ENCODE results near the gene TLR4. TPM values are rescaled to one million over a fixed set of nuclear protein-coding genes. Genes with fewer than 3 reads are reported as not detected.

TLR4 gene
- total RNA-seq, 1 donor from 2014 or later, result 9.3 TPM

GRCh38 chr9:117718701-117719100 is 14.5 kb downstream of the TLR4 start:
- H3K27ac ChIP-seq, result no peak overlapping the region
- no peak for TF ChIP-seq CTCF (IDR thresholded peaks at IDR 0.05)
- TF ChIP-seq POLR2AphosphoS5 (IDR thresholded peaks at IDR 0.05; ENCODE audit: insufficient read depth in 1 of 2, low read depth in 1 of 2), result no peak
- no peak for TF ChIP-seq POLR2A (IDR thresholded peaks at IDR 0.05)
- H3K4me3 ChIP-seq, result no peak overlapping the region
- H3K4me1 ChIP-seq, result peaks cover 9% of the 10 kb centered on the region
- no peaks in the 10 kb centered on the region for H3K36me3 ChIP-seq
- H3K27me3 ChIP-seq, result no peaks in the 10 kb centered on the region
- DNase-seq (ENCODE audit: extremely low spot score in 2 of 2), result no peak
- H3K9me3 ChIP-seq, result no peaks in the 10 kb centered on the region
- intact Hi-C loops (cut with DNase I), result no loop called here

GRCh38 chr9:117719161-117719920 is 15.1 kb downstream of the TLR4 start:
- Histone ChIP-seq H3K4me3 (no peak overlapping the region), H3K27ac (no peak overlapping the region), H3K27me3 (no peaks in the 10 kb centered on the region), H3K4me1 (peaks cover 9% of the 10 kb centered on the region), H3K9me3 (no peaks in the 10 kb centered on the region), H3K36me3 (no peaks in the 10 kb centered on the region)
- TF ChIP-seq POLR2A (IDR thresholded peaks at IDR 0.05), result no peak
- no peak for DNase-seq (ENCODE audit: extremely low spot score in 2 of 2)
- intact Hi-C loops (cut with DNase I), result no loop called here

- H3K27ac ChIP-seq, result no peak overlapping the region
- no peaks in the 10 kb centered on the region for H3K27me3 ChIP-seq
These were observed 15.9 kb downstream of the TLR4 start for GRCh38 chr9:117720066-117720465.

GRCh38 chr9:117720555-117720954 is 16.4 kb downstream of the TLR4 start:
- H3K27ac ChIP-seq, result no peak overlapping the region
- no peaks in the 10 kb centered on the region for H3K9me3 ChIP-seq
- H3K4me3 ChIP-seq, result no peak overlapping the region
- TF ChIP-seq CTCF (IDR thresholded peaks at IDR 0.05) (no peak), POLR2A (IDR thresholded peaks at IDR 0.05) (no peak), POLR2AphosphoS5 (IDR thresholded peaks at IDR 0.05; ENCODE audit: insufficient read depth in 1 of 2, low read depth in 1 of 2) (no peak)
- H3K27me3 ChIP-seq, result no peaks in the 10 kb centered on the region
- DNase-seq (ENCODE audit: extremely low spot score in 2 of 2), result no peak
- peaks cover 9% of the 10 kb centered on the region for H3K4me1 ChIP-seq
- no peaks in the 10 kb centered on the region for H3K36me3 ChIP-seq
- intact Hi-C loops (cut with DNase I), result no loop called here

More at GRCh38 chr9:117720066-117720465, 15.9 kb downstream of the TLR4 start:
- H3K36me3 ChIP-seq, result no peaks in the 10 kb centered on the region
- no peak for DNase-seq (ENCODE audit: extremely low spot score in 2 of 2)
- H3K9me3 ChIP-seq, result no peaks in the 10 kb centered on the region
- intact Hi-C loops (cut with DNase I), result no loop called here
- TF ChIP-seq POLR2AphosphoS5 (IDR thresholded peaks at IDR 0.05; ENCODE audit: insufficient read depth in 1 of 2, low read depth in 1 of 2) (no peak), CTCF (IDR thresholded peaks at IDR 0.05) (no peak), POLR2A (IDR thresholded peaks at IDR 0.05) (no peak)
- H3K4me1 ChIP-seq, result peaks cover 9% of the 10 kb centered on the region
- no peak overlapping the region for H3K4me3 ChIP-seq

- no peak overlapping the region for H3K27ac ChIP-seq
- peaks cover 9% of the 10 kb centered on the region for H3K4me1 ChIP-seq
- no peak for TF ChIP-seq POLR2AphosphoS5 (IDR thresholded peaks at IDR 0.05; ENCODE audit: insufficient read depth in 1 of 2, low read depth in 1 of 2)
- no peak for TF ChIP-seq POLR2A (IDR thresholded peaks at IDR 0.05)
- TF ChIP-seq CTCF (IDR thresholded peaks at IDR 0.05), result no peak
- H3K36me3 ChIP-seq, result no peaks in the 10 kb centered on the region
- H3K9me3 ChIP-seq, result no peaks in the 10 kb centered on the region
- no peaks in the 10 kb centered on the region for H3K27me3 ChIP-seq
- no peak for DNase-seq (ENCODE audit: extremely low spot score in 2 of 2)
- H3K4me3 ChIP-seq, result no peak overlapping the region
- intact Hi-C loops (cut with DNase I), result no loop called here
These were observed 16.8 kb downstream of the TLR4 start for GRCh38 chr9:117720987-117721386.

All from vagina (tissue), 2 donors.